GM12878 (cell line): ENCODE data around the gene MPST. TPM values are rescaled to one million over a fixed set of nuclear protein-coding genes. Genes with fewer than 3 reads are reported as not detected.

Experiments used
- ATAC-seq: fragments of 200-7000 bp; cut with Tn5 transposase; 3 replicates; pipeline ENCODE4 v1.9.1; 2020; ENCODE audit warnings: mild to moderate bottlenecking, moderate library complexity
- BruUV-seq: library from RNA; stranded (reverse); fragments of 400-500 nt; replicated peaks from 2 replicates; lab custom pipeline; 2021; lab: Mats Ljungman, UMichigan
- CTCF ChIA-PET: fragments of 300-600 bp; sonication (Branson Sonifier 250); formaldehyde crosslinking; extraction: SDS; loops from one replicate; lab custom pipeline; 2021; ENCODE audit warnings: inconsistent platforms; lab: Yijun Ruan, JAX
- POLR2A ChIA-PET: fragments of 350-600 bp; formaldehyde crosslinking; extraction: SDS; loops from one replicate; lab custom pipeline; 2021; ENCODE audit warnings: inconsistent platforms; lab: Charles Lee
- RAD21 ChIA-PET: fragments of 300-600 bp; sonication (Branson Sonifier 250); formaldehyde crosslinking; loops from one replicate; lab custom pipeline; 2023; ENCODE audit warnings: antibody characterized with exemption; ENCODE audit not compliant: unreplicated experiment; lab: Charles Lee
- SMC1A ChIA-PET: fragments of 300-600 bp; sonication (Branson Sonifier 250); formaldehyde crosslinking; loops from one replicate; lab custom pipeline; 2023; ENCODE audit not compliant: unreplicated experiment, uncharacterized antibody; lab: Charles Lee
- DNase-seq: peaks from one replicate; pipeline ENCODE4 v3.0.0-alpha.2; 2011; ENCODE audit warnings: low read depth, low spot score
- FAIRE-seq: peaks from 3 replicates; lab custom pipeline; 2011; peaks lifted over from hg19 to GRCh38; lab: Jason Lieb, UNC
- H2AFZ ChIP-seq: 2 replicates; pipeline ENCODE4 v1.6.0; 2011; ENCODE audit warnings: low read depth, low read length, control low read depth; ENCODE audit not compliant: control insufficient read depth
- H3K27ac ChIP-seq: 2 replicates; pipeline ENCODE4 v1.5.1; 2011; ENCODE audit warnings: control low read depth; ENCODE audit not compliant: control insufficient read depth, insufficient read depth
- H3K27me3 ChIP-seq, 2 experiments: replicated peaks in 1 of 2; 2 replicates each; pipeline versions ENCODE4 v1.6.0 to v1.6.1; 2011; ENCODE audit warnings: low read length in 1 of 2; ENCODE audit not compliant: control insufficient read depth in 2 of 2, insufficient read depth in 2 of 2
- H3K36me3 ChIP-seq, 2 experiments: 2 replicates each; pipeline ENCODE4 v1.5.1; 2011; ENCODE audit warnings: low read length in 1 of 2; ENCODE audit not compliant: control insufficient read depth in 2 of 2, insufficient read depth in 2 of 2
- H3K4me1 ChIP-seq: 2 replicates; pipeline ENCODE4 v1.6.1; 2011; ENCODE audit warnings: mild to moderate bottlenecking, low read length, moderate library complexity, mixed read lengths; ENCODE audit not compliant: control insufficient read depth, insufficient read depth
- H3K4me2 ChIP-seq: 2 replicates; pipeline ENCODE4 v1.6.0; 2011; ENCODE audit warnings: control low read depth; ENCODE audit not compliant: control insufficient read depth, insufficient read depth
- H3K4me3 ChIP-seq: fragments of 200-600 bp; sonication (generic); 2 replicates; pipeline ENCODE4 v1.5.1; 2016
- H3K79me2 ChIP-seq: 2 replicates; pipeline ENCODE4 v1.6.0; 2011; ENCODE audit warnings: low read length; ENCODE audit not compliant: control insufficient read depth, insufficient read depth
- H3K9ac ChIP-seq: 2 replicates; pipeline ENCODE4 v1.8.0; 2011; ENCODE audit warnings: low read length, control low read depth, mixed read lengths; ENCODE audit not compliant: control insufficient read depth, insufficient read depth
- H3K9me3 ChIP-seq: replicated peaks from 3 replicates; pipeline ENCODE4 v1.5.1; 2011; ENCODE audit warnings: mild to moderate bottlenecking, low read length; ENCODE audit not compliant: control insufficient read depth, insufficient read depth
- H4K20me1 ChIP-seq: 2 replicates; pipeline ENCODE4 v1.6.0; 2011; ENCODE audit not compliant: control insufficient read depth, insufficient read depth
- IKZF1 ChIP-seq: fragments of 450-650 bp; conservative IDR thresholded peaks from 2 replicates; pipeline ENCODE4 v1.6.1; 2017; ENCODE audit warnings: antibody characterized with exemption, mild to moderate bottlenecking
- WGBS: methylation state at CpG from one replicate; pipeline ENCODE4 v1.1.6; 2016; ENCODE audit warnings: low lambda C conversion rate; ENCODE audit not compliant: insufficient replicate concordance, insufficient coverage; ENCODE audit errors: missing lambda C conversion rate; 5-methylcytosine and 5-hydroxymethylcytosine counted together
- in situ Hi-C: fragments of 300-500 bp; cut with MboI; formaldehyde crosslinking; loops from 9 replicates; pipeline ENCODE4 v1.14.3; 2018; ENCODE audit warnings: mixed read lengths
- intact Hi-C: fragments of 100-400 bp; cut with micrococcal nuclease; formaldehyde crosslinking; loops from one replicate; pipeline ENCODE4 v1.14.2; 2022; ENCODE audit not compliant: unreplicated experiment
- polyA plus RNA-seq, 11 experiments: library from polyadenylated mRNA; depleted of rRNA in 4 of 11; unstranded in 6 of 11; stranded (reverse) in 5 of 11; fragments of >200 nt; fragmentation: Nextera tagmentation in 4 of 11; fragmentation: Illumina TruSeq in 1 of 11; extraction: Ambion mirVana in 4 of 11; extraction: Trizol in 1 of 11; gene quantifications; 1 replicate in 1 of 11; 2 replicates in 10 of 11; pipeline versions ENCODE4 v1.2.1 to v1.2.3, GENCODE V29; 2011 to 2016; ENCODE audit warnings: inconsistent platforms in 2 of 11, missing spikeins in 2 of 11, low read depth in 1 of 11
- total RNA-seq, 4 experiments: library from RNA; depleted of rRNA in 3 of 4; stranded (reverse); fragments of >200 nt in 3 of 4; fragmentation: Illumina TruSeq in 1 of 4; extraction: Trizol in 1 of 4; gene quantifications; 2 replicates each; pipeline versions ENCODE4 v1.2.1 to v1.2.3, GENCODE V29; 2013 to 2021
- TF ChIP-seq, protein P1 (sequence below), 3 experiments: IDR thresholded peaks in 2 of 3; conservative IDR thresholded peaks in 1 of 3; 2 replicates each; pipeline ENCODE4 v1.5.1; 2011; ENCODE audit warnings: low read depth in 3 of 3, low read length in 3 of 3, mild to moderate bottlenecking in 3 of 3, control low read depth in 2 of 3, moderate library complexity in 2 of 3, inconsistent platforms in 1 of 3, mixed read lengths in 1 of 3; ENCODE audit not compliant: control insufficient read depth in 2 of 3, insufficient read depth in 1 of 3; ENCODE audit errors: extremely low read depth in 1 of 3

MPST gene
- total and polyA plus RNA-seq, 10 of the 15 experiments (the other 5 are each of a cell fraction or from before 2014, with no cell fraction given) = 0.95 to 88.7 (median 38.5) TPM

DNA sequence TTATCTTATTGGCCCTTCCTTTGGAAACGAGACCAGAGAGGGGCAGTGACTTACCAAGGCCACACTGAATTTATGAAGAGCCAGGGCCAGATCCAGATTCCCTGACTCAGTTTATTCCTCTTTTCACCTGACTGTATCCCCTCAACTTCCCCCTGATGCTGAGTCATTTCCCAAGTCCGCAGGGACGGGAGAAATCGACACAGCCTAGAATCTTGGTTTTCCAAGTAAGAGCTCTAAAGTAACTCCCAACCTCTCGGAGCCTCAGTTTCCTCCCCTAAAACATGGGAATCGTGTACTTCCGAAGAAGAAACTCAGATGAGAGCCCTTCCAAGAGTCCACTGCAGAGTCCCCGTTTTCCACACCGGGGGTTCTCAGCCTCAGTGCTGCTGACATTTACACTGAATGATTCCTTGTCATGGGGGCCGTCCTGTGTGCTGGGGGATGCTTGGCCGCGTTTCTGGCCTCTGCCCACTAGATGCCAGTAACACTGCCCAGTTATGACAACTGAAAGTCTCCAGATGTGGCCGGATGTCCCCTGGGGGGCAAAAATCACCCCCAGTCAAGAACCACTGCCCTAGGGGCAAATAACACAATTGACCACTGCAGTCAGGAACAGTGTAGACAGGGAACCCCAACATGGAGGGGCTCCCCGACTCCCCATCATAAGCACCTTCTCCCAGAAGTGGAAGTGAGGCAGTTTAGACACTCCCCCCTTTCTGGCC is 11.2 kb downstream of the MPST start:
- in situ Hi-C loops = no loop called here
- 70% methylated on average over 14 of the region's 14 CpGs for WGBS
- no peaks in the 10 kb centered on the region; a peak in 1 of 4 replicates for H3K27me3 ChIP-seq
- no TSS peak for BruUV-seq
- FAIRE-seq = no peak
- H3K4me3 ChIP-seq = no peak overlapping the region
- H3K9ac ChIP-seq = no peak overlapping the region
- H3K79me2 ChIP-seq = no peaks in the 10 kb centered on the region
- H4K20me1 ChIP-seq = no peaks in the 10 kb centered on the region
- no peak overlapping the region for H3K27ac ChIP-seq
- TF ChIP-seq IKZF1 = no peak
- TF ChIP-seq, protein P1, sequence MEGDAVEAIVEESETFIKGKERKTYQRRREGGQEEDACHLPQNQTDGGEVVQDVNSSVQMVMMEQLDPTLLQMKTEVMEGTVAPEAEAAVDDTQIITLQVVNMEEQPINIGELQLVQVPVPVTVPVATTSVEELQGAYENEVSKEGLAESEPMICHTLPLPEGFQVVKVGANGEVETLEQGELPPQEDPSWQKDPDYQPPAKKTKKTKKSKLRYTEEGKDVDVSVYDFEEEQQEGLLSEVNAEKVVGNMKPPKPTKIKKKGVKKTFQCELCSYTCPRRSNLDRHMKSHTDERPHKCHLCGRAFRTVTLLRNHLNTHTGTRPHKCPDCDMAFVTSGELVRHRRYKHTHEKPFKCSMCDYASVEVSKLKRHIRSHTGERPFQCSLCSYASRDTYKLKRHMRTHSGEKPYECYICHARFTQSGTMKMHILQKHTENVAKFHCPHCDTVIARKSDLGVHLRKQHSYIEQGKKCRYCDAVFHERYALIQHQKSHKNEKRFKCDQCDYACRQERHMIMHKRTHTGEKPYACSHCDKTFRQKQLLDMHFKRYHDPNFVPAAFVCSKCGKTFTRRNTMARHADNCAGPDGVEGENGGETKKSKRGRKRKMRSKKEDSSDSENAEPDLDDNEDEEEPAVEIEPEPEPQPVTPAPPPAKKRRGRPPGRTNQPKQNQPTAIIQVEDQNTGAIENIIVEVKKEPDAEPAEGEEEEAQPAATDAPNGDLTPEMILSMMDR (IDR thresholded peaks at IDR 0.05 in 2 of 3, conservative IDR thresholded peaks at IDR 0.05 in 1 of 3; ENCODE audit: control insufficient read depth in 2 of 3, extremely low read depth in 1 of 3, insufficient read depth in 1 of 3, low read depth in 3 of 3, low read length in 3 of 3) = peak in 2 of 3 experiments; percentile 8 to 15; a peak in 1 of 6 replicates
- TF ChIP-seq, all 136 proteins: peak for 1
- H2AFZ ChIP-seq = no peak overlapping the region
- CTCF ChIA-PET = interaction anchor here (1.3 to 1.7 kb wide), 3 partner anchors 10 to 13 kb away, joined by 3 to 10 read pairs (median 7); no protein-coding TSS in a partner anchor
- H3K9me3 ChIP-seq = no peaks in the 10 kb centered on the region
- SMC1A ChIA-PET = interaction anchor here (0.9 kb wide), 1 partner anchor 14 kb away, joined by 3 read pairs; no protein-coding TSS in a partner anchor
- POLR2A ChIA-PET = no interaction called here
- DNase-seq (no peak), ATAC-seq (peak; percentile 37; the same call in 1 of the 3 replicates)
- H3K36me3 ChIP-seq = no peaks in the 10 kb centered on the region
- intact Hi-C loops = no loop called here
- H3K4me1 ChIP-seq = no peaks in the 10 kb centered on the region
- RAD21 ChIA-PET = no interaction called here
- H3K4me2 ChIP-seq = no peak overlapping the region
